ENCODE results near the gene ZRSR2.
A peak's percentile ranks its signal among the peaks of the same experiment; 100 is the strongest.
"Not testable (repeated sequence)": the region's sequence is repeated elsewhere in the genome, so short reads cannot be mapped to it uniquely, and the experiment has no call there.

The ZRSR2 gene

GRCh38 chrX:15804563-15804962 lies 14.3 kb downstream of the ZRSR2 start:
- no peak for DNase-seq (ENCODE audit: low spot score)

- no peak for DNase-seq (ENCODE audit: low spot score)
These were observed 18.0 kb downstream of the ZRSR2 start for GRCh38 chrX:15808254-15808653.

GRCh38 chrX:15812192-15812938 lies 22.1 kb downstream of the ZRSR2 start:
- no peak for DNase-seq (ENCODE audit: low spot score)

- DNase-seq (ENCODE audit: low spot score) = no peak
These were observed 23.1 kb downstream of the ZRSR2 start for GRCh38 chrX:15813416-15813815.

GRCh38 chrX:15814771-15815365 lies 24.6 kb downstream of the ZRSR2 start:
- no peak for DNase-seq (ENCODE audit: low spot score)

GRCh38 chrX:15815779-15816437 lies 25.6 kb downstream of the ZRSR2 start:
- DNase-seq (ENCODE audit: low spot score) = peak; percentile 45

- DNase-seq (ENCODE audit: low spot score) = no peak
These were observed 26.1 kb downstream of the ZRSR2 start for GRCh38 chrX:15816438-15816809.

GRCh38 chrX:15816886-15817285 lies 26.6 kb downstream of the ZRSR2 start:
- no peak for DNase-seq (ENCODE audit: low spot score)

- no peak for DNase-seq (ENCODE audit: low spot score)
These were observed 30.1 kb downstream of the ZRSR2 start for GRCh38 chrX:15820106-15821073.

- no peak for DNase-seq (ENCODE audit: low spot score)
These were observed 32.6 kb downstream of the ZRSR2 start for GRCh38 chrX:15822922-15823321.

- no peak for DNase-seq (ENCODE audit: low spot score)
These were observed 35.7 kb downstream of the ZRSR2 start for GRCh38 chrX:15825936-15826335.

GRCh38 chrX:15829217-15829616 lies 38.9 kb downstream of the ZRSR2 start:
- DNase-seq (ENCODE audit: low spot score) = no peak

GRCh38 chrX:15831347-15831746 lies 41.1 kb downstream of the ZRSR2 start:
- not testable (repeated sequence) for DNase-seq (ENCODE audit: low spot score)

GRCh38 chrX:15834053-15834452 lies 43.8 kb downstream of the ZRSR2 start:
- DNase-seq (ENCODE audit: low spot score) = no peak

- DNase-seq (ENCODE audit: low spot score) = no peak
These were observed 44.7 kb downstream of the ZRSR2 start for GRCh38 chrX:15834827-15835595.

GRCh38 chrX:15838017-15838416 lies 47.7 kb downstream of the ZRSR2 start:
- no peak for DNase-seq (ENCODE audit: low spot score)

- no peak for DNase-seq (ENCODE audit: low spot score)
These were observed 51.7 kb downstream of the ZRSR2 start for GRCh38 chrX:15841853-15842516.

GRCh38 chrX:15843960-15844359 lies 53.7 kb downstream of the ZRSR2 start:
- DNase-seq (ENCODE audit: low spot score) = no peak

- DNase-seq (ENCODE audit: low spot score) = no peak
These were observed 58.3 kb downstream of the ZRSR2 start for GRCh38 chrX:15848576-15848975.

GRCh38 chrX:15849555-15849954 lies 59.3 kb downstream of the ZRSR2 start:
- peak; percentile 21 for DNase-seq (ENCODE audit: low spot score)

GRCh38 chrX:15853586-15854079 lies 63.3 kb downstream of the ZRSR2 start:
- DNase-seq (ENCODE audit: low spot score) = no peak
